ENCODE results near the gene HUWE1.

DNA sequence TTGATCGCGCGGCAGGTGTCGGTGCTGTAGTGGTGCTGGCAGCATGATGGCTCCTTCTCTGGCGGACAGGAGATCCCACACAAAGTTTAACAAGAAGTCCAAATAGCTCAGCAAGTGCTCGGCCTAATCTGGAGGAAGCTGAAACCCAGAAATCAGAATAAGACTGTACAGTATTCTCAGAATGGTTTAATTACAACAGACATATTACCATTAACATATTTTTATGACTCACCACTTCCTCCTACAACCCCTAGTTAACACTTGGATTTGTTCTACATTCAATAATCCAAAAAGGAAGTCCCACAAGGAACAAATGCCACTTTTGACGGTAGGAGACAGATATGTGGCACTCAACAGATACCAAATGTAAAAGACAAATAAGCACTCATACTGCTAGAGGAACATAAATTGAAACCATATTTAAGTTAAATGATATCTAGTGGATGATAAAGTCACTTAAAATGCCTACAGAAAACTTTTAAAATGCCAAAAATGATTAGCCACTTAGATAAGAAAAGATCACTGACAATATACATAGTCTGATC is 91.2 kb downstream of the HUWE1 start:
- TF ChIP-seq, protein P1, sequence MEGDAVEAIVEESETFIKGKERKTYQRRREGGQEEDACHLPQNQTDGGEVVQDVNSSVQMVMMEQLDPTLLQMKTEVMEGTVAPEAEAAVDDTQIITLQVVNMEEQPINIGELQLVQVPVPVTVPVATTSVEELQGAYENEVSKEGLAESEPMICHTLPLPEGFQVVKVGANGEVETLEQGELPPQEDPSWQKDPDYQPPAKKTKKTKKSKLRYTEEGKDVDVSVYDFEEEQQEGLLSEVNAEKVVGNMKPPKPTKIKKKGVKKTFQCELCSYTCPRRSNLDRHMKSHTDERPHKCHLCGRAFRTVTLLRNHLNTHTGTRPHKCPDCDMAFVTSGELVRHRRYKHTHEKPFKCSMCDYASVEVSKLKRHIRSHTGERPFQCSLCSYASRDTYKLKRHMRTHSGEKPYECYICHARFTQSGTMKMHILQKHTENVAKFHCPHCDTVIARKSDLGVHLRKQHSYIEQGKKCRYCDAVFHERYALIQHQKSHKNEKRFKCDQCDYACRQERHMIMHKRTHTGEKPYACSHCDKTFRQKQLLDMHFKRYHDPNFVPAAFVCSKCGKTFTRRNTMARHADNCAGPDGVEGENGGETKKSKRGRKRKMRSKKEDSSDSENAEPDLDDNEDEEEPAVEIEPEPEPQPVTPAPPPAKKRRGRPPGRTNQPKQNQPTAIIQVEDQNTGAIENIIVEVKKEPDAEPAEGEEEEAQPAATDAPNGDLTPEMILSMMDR (IDR thresholded peaks at IDR 0.05), result no peak
- no peak for TF ChIP-seq POLR2A (IDR thresholded peaks at IDR 0.05)
